ENCODE measurements around the gene DRG2.

The DRG2 gene

DNA sequence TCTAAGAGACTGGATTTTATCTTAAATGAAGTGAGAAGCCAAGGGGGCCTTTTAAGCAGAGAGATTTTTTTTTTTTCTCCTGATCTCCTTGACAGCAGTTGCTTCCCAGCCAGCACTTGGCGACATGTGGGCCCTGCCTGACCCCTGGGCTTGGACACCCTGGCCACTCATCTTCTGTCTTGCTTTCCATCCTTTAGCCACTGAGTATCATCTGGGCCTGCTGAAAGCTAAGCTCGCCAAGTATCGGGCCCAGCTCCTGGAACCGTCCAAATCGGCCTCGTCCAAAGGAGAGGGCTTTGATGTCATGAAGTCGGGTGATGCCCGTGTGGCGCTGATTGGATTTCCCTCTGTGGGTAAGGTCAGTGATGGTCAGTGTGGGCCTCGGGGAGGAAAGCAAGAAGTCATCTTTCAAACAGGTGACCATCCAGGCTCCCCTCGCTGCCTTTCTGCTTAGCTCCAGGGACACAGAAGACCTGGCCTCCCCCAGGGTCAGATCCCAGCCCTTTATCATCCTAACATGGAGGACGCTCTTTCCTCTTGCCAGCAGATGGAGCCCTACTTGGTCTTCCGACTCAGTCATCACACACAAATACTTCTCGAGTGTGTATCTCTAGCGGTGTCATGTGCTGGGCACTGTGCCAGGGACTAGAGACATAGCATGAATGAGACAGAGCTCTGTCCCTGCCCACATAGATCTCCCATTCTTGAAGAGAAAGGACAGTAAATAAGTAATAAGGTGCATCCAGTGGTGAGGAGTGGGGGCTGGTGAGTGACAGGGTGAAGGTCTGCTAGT is 6.1 kb downstream of the DRG2 start:
- no peak overlapping the region for H3K4me3 ChIP-seq (ENCODE audit: severe bottlenecking)
- H3K4me1 ChIP-seq (ENCODE audit: insufficient read depth, poor library complexity, severe bottlenecking), result no peaks in the 10 kb centered on the region
- no peak for DNase-seq (ENCODE audit: low spot score)
- H3K27me3 ChIP-seq (ENCODE audit: insufficient read depth, poor library complexity, severe bottlenecking), result no peaks in the 10 kb centered on the region
- TF ChIP-seq, protein P1, sequence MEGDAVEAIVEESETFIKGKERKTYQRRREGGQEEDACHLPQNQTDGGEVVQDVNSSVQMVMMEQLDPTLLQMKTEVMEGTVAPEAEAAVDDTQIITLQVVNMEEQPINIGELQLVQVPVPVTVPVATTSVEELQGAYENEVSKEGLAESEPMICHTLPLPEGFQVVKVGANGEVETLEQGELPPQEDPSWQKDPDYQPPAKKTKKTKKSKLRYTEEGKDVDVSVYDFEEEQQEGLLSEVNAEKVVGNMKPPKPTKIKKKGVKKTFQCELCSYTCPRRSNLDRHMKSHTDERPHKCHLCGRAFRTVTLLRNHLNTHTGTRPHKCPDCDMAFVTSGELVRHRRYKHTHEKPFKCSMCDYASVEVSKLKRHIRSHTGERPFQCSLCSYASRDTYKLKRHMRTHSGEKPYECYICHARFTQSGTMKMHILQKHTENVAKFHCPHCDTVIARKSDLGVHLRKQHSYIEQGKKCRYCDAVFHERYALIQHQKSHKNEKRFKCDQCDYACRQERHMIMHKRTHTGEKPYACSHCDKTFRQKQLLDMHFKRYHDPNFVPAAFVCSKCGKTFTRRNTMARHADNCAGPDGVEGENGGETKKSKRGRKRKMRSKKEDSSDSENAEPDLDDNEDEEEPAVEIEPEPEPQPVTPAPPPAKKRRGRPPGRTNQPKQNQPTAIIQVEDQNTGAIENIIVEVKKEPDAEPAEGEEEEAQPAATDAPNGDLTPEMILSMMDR (IDR thresholded peaks at IDR 0.05; ENCODE audit: poor library complexity, severe bottlenecking), result peak; percentile 55
- ATAC-seq (ENCODE audit: low read depth), result peak; percentile 54; the same call in 2 of the 3 replicates
- H3K36me3 ChIP-seq (ENCODE audit: low read depth), result peaks cover 28% of the 10 kb centered on the region
- H3K27ac ChIP-seq (ENCODE audit: poor library complexity, severe bottlenecking), result no peak overlapping the region
- no peaks in the 10 kb centered on the region for H3K9me3 ChIP-seq (ENCODE audit: severe bottlenecking)

DNA sequence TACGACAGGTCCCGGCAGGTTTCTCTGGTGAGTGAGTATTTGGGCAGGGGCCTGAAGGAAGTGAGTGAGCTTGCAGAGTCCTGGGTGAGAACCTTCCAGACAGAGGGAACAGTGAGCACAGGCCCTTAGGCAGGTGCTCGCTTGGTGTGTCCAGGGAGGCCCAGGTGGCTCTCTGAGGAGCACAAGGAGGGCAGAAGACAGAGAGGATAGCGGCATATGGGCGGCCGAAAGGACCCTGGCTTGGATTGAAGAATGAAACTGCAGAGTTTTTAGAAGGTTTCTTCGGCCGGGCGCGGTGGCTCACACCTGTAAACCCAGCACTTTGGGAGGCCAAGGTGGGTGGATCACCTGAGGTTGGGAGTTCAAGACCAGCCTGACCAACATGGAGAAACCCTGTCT is 6.7 kb downstream of the DRG2 start:
- H3K36me3 ChIP-seq (ENCODE audit: low read depth), result peaks cover 33% of the 10 kb centered on the region
- H3K9me3 ChIP-seq (ENCODE audit: severe bottlenecking), result no peaks in the 10 kb centered on the region
- no peaks in the 10 kb centered on the region for H3K4me1 ChIP-seq (ENCODE audit: insufficient read depth, poor library complexity, severe bottlenecking)
- no peaks in the 10 kb centered on the region for H3K27me3 ChIP-seq (ENCODE audit: insufficient read depth, poor library complexity, severe bottlenecking)
- no peak overlapping the region for H3K27ac ChIP-seq (ENCODE audit: poor library complexity, severe bottlenecking)
- ATAC-seq (ENCODE audit: low read depth) (peak; percentile 22; the same call in 1 of the 3 replicates), DNase-seq (ENCODE audit: low spot score) (peak; percentile 54)
- TF ChIP-seq, protein P1 (IDR thresholded peaks at IDR 0.05; ENCODE audit: poor library complexity, severe bottlenecking), result no peak
- no peak overlapping the region for H3K4me3 ChIP-seq (ENCODE audit: severe bottlenecking)

- H3K9me3 ChIP-seq (ENCODE audit: severe bottlenecking), result no peaks in the 10 kb centered on the region
- TF ChIP-seq, protein P1 (IDR thresholded peaks at IDR 0.05; ENCODE audit: poor library complexity, severe bottlenecking), result no peak
- no peak overlapping the region for H3K27ac ChIP-seq (ENCODE audit: poor library complexity, severe bottlenecking)
- no peaks in the 10 kb centered on the region for H3K4me1 ChIP-seq (ENCODE audit: insufficient read depth, poor library complexity, severe bottlenecking)
- DNase-seq (ENCODE audit: low spot score) (peak; percentile 58), ATAC-seq (ENCODE audit: low read depth) (no peak)
- H3K4me3 ChIP-seq (ENCODE audit: severe bottlenecking), result no peak overlapping the region
- no peaks in the 10 kb centered on the region for H3K27me3 ChIP-seq (ENCODE audit: insufficient read depth, poor library complexity, severe bottlenecking)
- peaks cover 18% of the 10 kb centered on the region for H3K36me3 ChIP-seq (ENCODE audit: low read depth)
These were observed 11.8 kb downstream of the DRG2 start for GRCh38 chr17:18099516-18099915.

- no peaks in the 10 kb centered on the region for H3K9me3 ChIP-seq (ENCODE audit: severe bottlenecking)
- no peak overlapping the region for H3K4me3 ChIP-seq (ENCODE audit: severe bottlenecking)
- TF ChIP-seq, protein P1 (IDR thresholded peaks at IDR 0.05; ENCODE audit: poor library complexity, severe bottlenecking), result no peak
- peaks cover 16% of the 10 kb centered on the region for H3K36me3 ChIP-seq (ENCODE audit: low read depth)
- no peaks in the 10 kb centered on the region for H3K27me3 ChIP-seq (ENCODE audit: insufficient read depth, poor library complexity, severe bottlenecking)
- H3K27ac ChIP-seq (ENCODE audit: poor library complexity, severe bottlenecking), result no peak overlapping the region
- no peak for DNase-seq (ENCODE audit: low spot score)
- no peaks in the 10 kb centered on the region for H3K4me1 ChIP-seq (ENCODE audit: insufficient read depth, poor library complexity, severe bottlenecking)
- ATAC-seq (ENCODE audit: low read depth), result no peak
These were observed 12.9 kb downstream of the DRG2 start for GRCh38 chr17:18100616-18101015.

GRCh38 chr17:18101828-18102227 is 14.1 kb downstream of the DRG2 start:
- Histone ChIP-seq H3K4me3 (ENCODE audit: severe bottlenecking) (no peak overlapping the region), H3K4me1 (ENCODE audit: insufficient read depth, poor library complexity, severe bottlenecking) (no peaks in the 10 kb centered on the region), H3K9me3 (ENCODE audit: severe bottlenecking) (no peaks in the 10 kb centered on the region), H3K36me3 (ENCODE audit: low read depth) (peaks cover 16% of the 10 kb centered on the region), H3K27ac (ENCODE audit: poor library complexity, severe bottlenecking) (no peak overlapping the region), H3K27me3 (ENCODE audit: insufficient read depth, poor library complexity, severe bottlenecking) (no peaks in the 10 kb centered on the region)
- DNase-seq (ENCODE audit: low spot score) (no peak), ATAC-seq (ENCODE audit: low read depth) (no peak)
- TF ChIP-seq, protein P1 (IDR thresholded peaks at IDR 0.05; ENCODE audit: poor library complexity, severe bottlenecking), result no peak

All from RWPE2 (cell line).